Keratinocyte (primary cell): Measurements from ENCODE around the gene CBFA2T3. TPM values are rescaled to one million over a fixed set of nuclear protein-coding genes. Genes with fewer than 3 reads are reported as not detected.

Experiments
- DNase-seq: peaks from one replicate; pipeline ENCODE4 v3.0.0-alpha.2; 2011; ENCODE audit warnings: low read depth, missing footprints, low spot score
- FAIRE-seq: peaks from 2 replicates; lab custom pipeline; 2011; peaks lifted over from hg19 to GRCh38; lab: Jason Lieb, UNC
- H2AFZ ChIP-seq: 2 replicates; pipeline ENCODE4 v1.6.0; 2012; ENCODE audit warnings: low read length, control low read depth, inconsistent platforms; ENCODE audit not compliant: control insufficient read depth
- H3K27ac ChIP-seq: 2 replicates; pipeline ENCODE4 v1.5.1; 2011; ENCODE audit warnings: low read length; ENCODE audit not compliant: control insufficient read depth, insufficient read depth
- H3K27me3 ChIP-seq: 3 replicates; pipeline ENCODE4 v1.6.0; 2011; ENCODE audit warnings: low read length; ENCODE audit not compliant: control insufficient read depth, insufficient read depth; ENCODE audit errors: extremely low read depth
- H3K36me3 ChIP-seq, 2 experiments: 2 replicates in 1 of 2; 3 replicates in 1 of 2; pipeline ENCODE4 v1.5.1; 2011; ENCODE audit warnings: low read length in 2 of 2, mild to moderate bottlenecking in 1 of 2; ENCODE audit not compliant: control insufficient read depth in 2 of 2, insufficient read depth in 2 of 2; ENCODE audit errors: extremely low read depth in 1 of 2
- H3K4me1 ChIP-seq: 3 replicates; pipeline ENCODE4 v1.5.1; 2011; ENCODE audit warnings: low read length; ENCODE audit not compliant: control insufficient read depth, insufficient read depth; ENCODE audit errors: extremely low read depth
- H3K4me2 ChIP-seq: 3 replicates; pipeline ENCODE4 v1.6.0; 2011; ENCODE audit warnings: low read depth, low read length; ENCODE audit not compliant: control insufficient read depth, insufficient read depth; ENCODE audit errors: extremely low read depth
- H3K4me3 ChIP-seq, 3 experiments: fragments of 200-600 bp in 1 of 3; sonication (generic) in 1 of 3; 2 replicates in 2 of 3; 3 replicates in 1 of 3; pipeline ENCODE4 v1.5.1; 2011 to 2016; ENCODE audit warnings: low read length in 3 of 3, mild to moderate bottlenecking in 3 of 3, control low read depth in 2 of 3, inconsistent platforms in 1 of 3, low read depth in 1 of 3, mixed read lengths in 1 of 3, mixed run types in 1 of 3, moderate library complexity in 1 of 3; ENCODE audit not compliant: control insufficient read depth in 2 of 3, insufficient read depth in 2 of 3; ENCODE audit errors: extremely low read depth in 1 of 3
- H3K79me2 ChIP-seq: 2 replicates; pipeline ENCODE4 v1.6.0; 2012; ENCODE audit warnings: low read length; ENCODE audit not compliant: control insufficient read depth, insufficient read depth
- H3K9ac ChIP-seq: 3 replicates; pipeline ENCODE4 v1.6.0; 2011; ENCODE audit warnings: low read length; ENCODE audit not compliant: control insufficient read depth, insufficient read depth; ENCODE audit errors: extremely low read depth
- H3K9me1 ChIP-seq: 3 replicates; pipeline ENCODE4 v1.6.0; 2011; ENCODE audit warnings: low read length; ENCODE audit not compliant: control insufficient read depth, insufficient read depth; ENCODE audit errors: extremely low read depth
- H3K9me3 ChIP-seq: 2 replicates; pipeline ENCODE4 v1.5.1; 2012; ENCODE audit warnings: low read depth, low read length; ENCODE audit not compliant: control insufficient read depth
- H4K20me1 ChIP-seq: 3 replicates; pipeline ENCODE4 v1.6.0; 2011; ENCODE audit warnings: low read length; ENCODE audit not compliant: control insufficient read depth, insufficient read depth; ENCODE audit errors: extremely low read depth
- CTCF ChIP-seq, 3 experiments: IDR thresholded peaks in 1 of 3; conservative IDR thresholded peaks in 1 of 3; optimal IDR thresholded peaks in 1 of 3; 2 replicates in 2 of 3; 3 replicates in 1 of 3; pipeline versions ENCODE3 to v1.5.1; 2011; ENCODE audit warnings: low read length in 3 of 3, mild to moderate bottlenecking in 3 of 3, moderate library complexity in 2 of 3, control low read depth in 1 of 3, inconsistent platforms in 1 of 3; ENCODE audit not compliant: insufficient read depth in 2 of 3; ENCODE audit errors: extremely low read depth in 1 of 3
- EZH2 ChIP-seq: IDR thresholded peaks from one replicate; pipeline ENCODE4 v1.6.1; 2012; ENCODE audit warnings: inconsistent platforms, mild to moderate bottlenecking, low read length, moderate library complexity
- dilution Hi-C: fragments of 300-500 bp; cut with MboI; formaldehyde crosslinking; loops from one replicate; pipeline ENCODE4 v1.7.0; 2020; ENCODE audit warnings: low sequenced_read_pairs; ENCODE audit not compliant: extremely low pct_ligation_motif_present
- polyA plus RNA-seq, 5 experiments: library from polyadenylated mRNA; depleted of rRNA in 3 of 5; stranded (reverse) in 3 of 5; stranded (forward) in 1 of 5; unstranded in 1 of 5; fragments of >200 nt; gene quantifications; 1 replicate in 1 of 5; 2 replicates in 3 of 5; 3 replicates in 1 of 5; pipeline versions ENCODE4 v1.2.1 to v1.2.3, GENCODE V29; 2011 to 2012; ENCODE audit warnings: missing spikeins in 2 of 5, low read depth in 1 of 5, low replicate concordance in 1 of 5

Gene CBFA2T3
- polyA plus RNA-seq, 1 donor (not counting 4 experiments of a cell fraction or from before 2014, with no cell fraction given): 0.08 TPM

- Histone ChIP-seq H3K4me3 (no peak overlapping the region), H3K4me2 (no peak overlapping the region), H3K27ac (no peak overlapping the region), H3K27me3 (peaks cover 79% of the 10 kb centered on the region), H3K4me1 (peaks cover 4% of the 10 kb centered on the region), H4K20me1 (no peaks in the 10 kb centered on the region), H3K9me3 (no peaks in the 10 kb centered on the region), H3K79me2 (no peaks in the 10 kb centered on the region), H3K9me1 (no peaks in the 10 kb centered on the region), H3K9ac (no peak overlapping the region), H2AFZ (no peak overlapping the region), H3K36me3 (no peaks in the 10 kb centered on the region)
- no peak for TF ChIP-seq CTCF (optimal IDR thresholded peaks at IDR 0.05 in 1 of 3, IDR thresholded peaks at IDR 0.05 in 1 of 3, conservative IDR thresholded peaks at IDR 0.05 in 1 of 3; ENCODE audit: extremely low read depth in 1 of 3, insufficient read depth in 2 of 3, low read length in 3 of 3)
- TF ChIP-seq EZH2: no peak
- FAIRE-seq (no peak), DNase-seq (no peak)
- dilution Hi-C loops: no loop called here
Measured at GRCh38 chr16:88938777-88939244, 38.2 kb downstream of the CBFA2T3 start.

GRCh38 chr16:88938119-88938776 lies 38.8 kb downstream of the CBFA2T3 start:
- Histone ChIP-seq H4K20me1 (no peaks in the 10 kb centered on the region), H3K27ac (no peak overlapping the region), H3K36me3 (no peaks in the 10 kb centered on the region), H3K9me1 (no peaks in the 10 kb centered on the region), H3K4me3 (no peak overlapping the region), H3K9me3 (no peaks in the 10 kb centered on the region), H3K27me3 (peaks cover 73% of the 10 kb centered on the region), H3K4me1 (peaks cover 4% of the 10 kb centered on the region), H3K79me2 (no peaks in the 10 kb centered on the region), H3K9ac (no peak overlapping the region), H2AFZ (no peak overlapping the region), H3K4me2 (no peak overlapping the region)
- DNase-seq (no peak), FAIRE-seq (no peak)
- dilution Hi-C loops: no loop called here
- TF ChIP-seq CTCF (optimal IDR thresholded peaks at IDR 0.05 in 1 of 3, IDR thresholded peaks at IDR 0.05 in 1 of 3, conservative IDR thresholded peaks at IDR 0.05 in 1 of 3; ENCODE audit: extremely low read depth in 1 of 3, insufficient read depth in 2 of 3, low read length in 3 of 3) (no peak), EZH2 (peak; percentile 63)
